Endodermal cell (in vitro differentiated cells): ENCODE results near the gene EPHA4. TPM values are rescaled to one million over a fixed set of nuclear protein-coding genes. Genes with fewer than 3 reads are reported as not detected.

ENCODE experiments used
- DNase-seq: peaks from one replicate; pipeline ENCODE4 v3.0.0-alpha.2; 2017
- H3K27ac ChIP-seq: 2 replicates; pipeline ENCODE4 v1.5.1; 2013; ENCODE audit warnings: mild to moderate bottlenecking, low read depth, low read length, moderate library complexity
- H3K27me3 ChIP-seq: 2 replicates; pipeline ENCODE4 v1.6.1; 2013; ENCODE audit warnings: mild to moderate bottlenecking, low read length, moderate library complexity; ENCODE audit not compliant: insufficient read depth, control insufficient read depth, poor library complexity, severe bottlenecking
- H3K36me3 ChIP-seq: 2 replicates; pipeline ENCODE4 v1.7.0; 2013; ENCODE audit warnings: mild to moderate bottlenecking, low read length, moderate library complexity; ENCODE audit not compliant: control insufficient read depth, insufficient read depth
- H3K4me1 ChIP-seq: one replicate; pipeline ENCODE4 v1.7.0; 2013; ENCODE audit warnings: low read length; ENCODE audit not compliant: control insufficient read depth, insufficient read depth
- H3K4me3 ChIP-seq: 2 replicates; pipeline ENCODE4 v1.5.1; 2013; ENCODE audit warnings: mild to moderate bottlenecking, low read length, moderate library complexity
- H3K9ac ChIP-seq: 2 replicates; pipeline ENCODE4 v1.6.1; 2013; ENCODE audit warnings: mild to moderate bottlenecking, low read length, moderate library complexity; ENCODE audit not compliant: poor library complexity, severe bottlenecking; ENCODE audit errors: extremely low read depth
- H3K9me3 ChIP-seq: 2 replicates; pipeline ENCODE4 v1.6.1; 2013; ENCODE audit warnings: mild to moderate bottlenecking, low read length, moderate library complexity; ENCODE audit not compliant: control insufficient read depth
- H3K27ac Mint-ChIP-seq: 2 replicates; pipeline ENCODE4 v1.8.0; 2020; ENCODE audit warnings: mixed read lengths
- H3K27me3 Mint-ChIP-seq: 2 replicates; pipeline ENCODE4 v1.8.0; 2021; ENCODE audit warnings: mild to moderate bottlenecking, mixed read lengths; ENCODE audit not compliant: insufficient read depth
- H3K36me3 Mint-ChIP-seq: 2 replicates; pipeline ENCODE4 v1.8.0; 2020; ENCODE audit warnings: low read depth, mixed read lengths
- H3K4me1 Mint-ChIP-seq: 2 replicates; pipeline ENCODE4 v1.8.0; 2020; ENCODE audit warnings: mixed read lengths
- H3K4me3 Mint-ChIP-seq: 2 replicates; pipeline ENCODE4 v1.8.0; 2020; ENCODE audit warnings: mild to moderate bottlenecking, moderate library complexity, mixed read lengths
- H3K9me3 Mint-ChIP-seq: 2 replicates; pipeline ENCODE4 v1.8.0; 2020; ENCODE audit warnings: mild to moderate bottlenecking, mixed read lengths
- CTCF ChIP-seq: fragments of 200-600 bp; sonication (generic); conservative IDR thresholded peaks from 2 replicates; pipeline ENCODE4 v1.5.0; 2021; ENCODE audit warnings: antibody characterized with exemption, mild to moderate bottlenecking
- WGBS, 2 experiments: methylation state at CpG; one replicate each; pipeline versions ENCODE4 v1.1.5 to v1.1.7; 2013; ENCODE audit warnings: missing lambda C conversion rate in 2 of 2, mixed read lengths in 1 of 2; ENCODE audit not compliant: insufficient coverage in 1 of 2, insufficient read length in 1 of 2; 5-methylcytosine and 5-hydroxymethylcytosine counted together
- total RNA-seq, 2 donors: library from RNA; stranded (reverse); fragmentation: NEBNext Ultra II Directional in 1 of 2; extraction: Animal tissue kit (Norgen Biotek cat#: 25700) in 1 of 2; gene quantifications; 2 replicates in 1 of 2; 3 replicates in 1 of 2; pipeline ENCODE4 v1.2.1, GENCODE V29; 2021

The EPHA4 gene
- total RNA-seq, 2 donors from 2014 or later, result 74.1 to 87.3 TPM

GRCh38 chr2:221601376-221601775, 29.3 kb upstream of the EPHA4 start:
- no peaks in the 10 kb centered on the region for H3K27me3 ChIP-seq
- no peaks in the 10 kb centered on the region for H3K27me3 Mint-ChIP-seq
- 69 to 71% methylated on average over 3 of the region's 3 CpGs for WGBS, 2 experiments
- no peak for TF ChIP-seq CTCF
- no peak for DNase-seq
- no peak overlapping the region for H3K27ac ChIP-seq
- H3K9me3 Mint-ChIP-seq, result no peaks in the 10 kb centered on the region
- H3K4me1 Mint-ChIP-seq, result peaks cover 22% of the 10 kb centered on the region
- H3K4me1 ChIP-seq, result peaks cover 18% of the 10 kb centered on the region
- H3K9ac ChIP-seq, result no peak overlapping the region
- H3K4me3 ChIP-seq, result peak overlapping the region; percentile 5
- no peaks in the 10 kb centered on the region for H3K9me3 ChIP-seq
- H3K4me3 Mint-ChIP-seq, result no peak overlapping the region
- no peaks in the 10 kb centered on the region for H3K36me3 ChIP-seq
- peak overlapping the region; percentile 15 for H3K27ac Mint-ChIP-seq
- no peaks in the 10 kb centered on the region for H3K36me3 Mint-ChIP-seq

GRCh38 chr2:221600388-221600787, 28.3 kb upstream of the EPHA4 start:
- Histone ChIP-seq H3K4me3 (no peak overlapping the region), H3K4me1 (peaks cover 18% of the 10 kb centered on the region), H3K9me3 (no peaks in the 10 kb centered on the region), H3K27me3 (no peaks in the 10 kb centered on the region), H3K27ac (peak overlapping the region; percentile 25), H3K36me3 (no peaks in the 10 kb centered on the region), H3K9ac (no peak overlapping the region)
- no peak for TF ChIP-seq CTCF
- Mint-ChIP-seq H3K4me1 (peaks cover 22% of the 10 kb centered on the region), H3K9me3 (no peaks in the 10 kb centered on the region), H3K36me3 (no peaks in the 10 kb centered on the region), H3K27ac (no peak overlapping the region), H3K4me3 (no peak overlapping the region), H3K27me3 (peaks cover 5% of the 10 kb centered on the region)
- 96 to 100% methylated on average over 1 to 5 of the region's 5 CpGs for WGBS, 2 experiments
- no peak for DNase-seq

- no peak for TF ChIP-seq CTCF
- H3K4me3 Mint-ChIP-seq, result no peak overlapping the region
- no peak for DNase-seq
- no peaks in the 10 kb centered on the region for H3K36me3 Mint-ChIP-seq
- H3K9me3 ChIP-seq, result no peaks in the 10 kb centered on the region
- peaks cover 7% of the 10 kb centered on the region for H3K4me1 ChIP-seq
- no peaks in the 10 kb centered on the region for H3K36me3 ChIP-seq
- H3K27ac ChIP-seq, result no peak overlapping the region
- H3K27ac Mint-ChIP-seq, result no peak overlapping the region
- H3K27me3 ChIP-seq, result peaks cover under 1% of the 10 kb centered on the region
- H3K9ac ChIP-seq, result no peak overlapping the region
- H3K4me3 ChIP-seq, result no peak overlapping the region
- H3K9me3 Mint-ChIP-seq, result no peaks in the 10 kb centered on the region
- H3K27me3 Mint-ChIP-seq, result peaks cover 14% of the 10 kb centered on the region
- peaks cover 18% of the 10 kb centered on the region for H3K4me1 Mint-ChIP-seq
- 94 to 100% methylated on average over 1 to 3 of the region's 3 CpGs for WGBS, 2 experiments
These were observed 24.1 kb upstream of the EPHA4 start for GRCh38 chr2:221596192-221596591.
